ENCODE data around the gene CDAN1. TPM values are rescaled to one million over a fixed set of nuclear protein-coding genes. Genes with fewer than 3 reads are reported as not detected.

CDAN1 gene
- total RNA-seq, 1 donor from 2014 or later, result 36.8 TPM

DNA sequence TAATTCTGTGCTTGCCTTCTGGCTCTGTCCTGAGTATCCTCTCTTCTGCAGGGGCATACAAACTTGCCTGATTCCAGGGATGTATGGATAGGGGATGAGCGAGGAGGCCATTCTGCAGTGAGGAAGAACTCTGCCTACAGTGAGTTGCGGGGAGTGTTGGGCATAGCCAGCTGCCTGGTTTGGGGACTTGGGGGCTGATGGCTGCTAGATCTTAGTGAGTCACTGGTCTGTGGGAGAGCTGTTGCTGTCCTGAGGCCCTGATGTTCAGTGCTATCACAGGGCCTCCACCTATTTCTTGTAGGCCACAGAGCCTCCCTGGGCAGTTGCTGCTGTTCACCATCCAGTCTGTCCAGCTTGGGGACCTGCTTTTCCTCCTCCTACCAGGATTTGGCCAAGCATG lies 20.3 kb downstream of the CDAN1 start:
- Mint-ChIP-seq H3K36me3 (peaks cover 6% of the 10 kb centered on the region), H3K4me3 (no peak overlapping the region), H3K9me3 (no peaks in the 10 kb centered on the region), H3K27me3 (ENCODE audit: low read depth) (no peaks in the 10 kb centered on the region), H3K4me1 (no peaks in the 10 kb centered on the region), H3K27ac (no peak overlapping the region)
- TF ChIP-seq, protein P1, sequence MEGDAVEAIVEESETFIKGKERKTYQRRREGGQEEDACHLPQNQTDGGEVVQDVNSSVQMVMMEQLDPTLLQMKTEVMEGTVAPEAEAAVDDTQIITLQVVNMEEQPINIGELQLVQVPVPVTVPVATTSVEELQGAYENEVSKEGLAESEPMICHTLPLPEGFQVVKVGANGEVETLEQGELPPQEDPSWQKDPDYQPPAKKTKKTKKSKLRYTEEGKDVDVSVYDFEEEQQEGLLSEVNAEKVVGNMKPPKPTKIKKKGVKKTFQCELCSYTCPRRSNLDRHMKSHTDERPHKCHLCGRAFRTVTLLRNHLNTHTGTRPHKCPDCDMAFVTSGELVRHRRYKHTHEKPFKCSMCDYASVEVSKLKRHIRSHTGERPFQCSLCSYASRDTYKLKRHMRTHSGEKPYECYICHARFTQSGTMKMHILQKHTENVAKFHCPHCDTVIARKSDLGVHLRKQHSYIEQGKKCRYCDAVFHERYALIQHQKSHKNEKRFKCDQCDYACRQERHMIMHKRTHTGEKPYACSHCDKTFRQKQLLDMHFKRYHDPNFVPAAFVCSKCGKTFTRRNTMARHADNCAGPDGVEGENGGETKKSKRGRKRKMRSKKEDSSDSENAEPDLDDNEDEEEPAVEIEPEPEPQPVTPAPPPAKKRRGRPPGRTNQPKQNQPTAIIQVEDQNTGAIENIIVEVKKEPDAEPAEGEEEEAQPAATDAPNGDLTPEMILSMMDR (IDR thresholded peaks at IDR 0.05; ENCODE audit: unreplicated experiment), result no peak
- DNase-seq (ENCODE audit: low spot score in 2 of 2, unreplicated experiment in 2 of 2), result no peak

DNA sequence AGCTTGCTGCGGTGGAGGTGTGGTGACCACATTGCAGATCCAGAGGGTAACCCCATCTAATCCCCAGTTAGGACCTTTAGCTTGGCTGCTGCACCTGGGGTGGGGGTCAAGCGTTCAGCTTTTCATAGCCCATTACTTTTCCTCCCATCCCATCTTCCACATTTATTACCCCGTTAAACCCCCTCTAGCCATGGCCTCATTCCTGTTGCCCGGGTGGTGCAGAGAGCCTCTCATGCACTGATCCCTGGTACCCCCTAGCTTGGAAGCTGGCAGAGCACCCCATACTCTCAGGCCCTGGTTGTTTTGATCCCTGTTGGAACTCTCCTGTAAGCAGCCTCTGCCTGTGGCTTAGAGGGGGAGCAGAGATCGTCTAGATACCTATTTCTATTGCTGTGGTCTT lies 20.8 kb downstream of the CDAN1 start:
- Mint-ChIP-seq H3K9me3 (no peaks in the 10 kb centered on the region), H3K27me3 (ENCODE audit: low read depth) (no peaks in the 10 kb centered on the region), H3K4me1 (no peaks in the 10 kb centered on the region), H3K27ac (no peak overlapping the region), H3K36me3 (peaks cover 6% of the 10 kb centered on the region), H3K4me3 (no peak overlapping the region)
- TF ChIP-seq, protein P1 (IDR thresholded peaks at IDR 0.05; ENCODE audit: unreplicated experiment), result no peak
- no peak for DNase-seq (ENCODE audit: low spot score in 2 of 2, unreplicated experiment in 2 of 2)

DNA sequence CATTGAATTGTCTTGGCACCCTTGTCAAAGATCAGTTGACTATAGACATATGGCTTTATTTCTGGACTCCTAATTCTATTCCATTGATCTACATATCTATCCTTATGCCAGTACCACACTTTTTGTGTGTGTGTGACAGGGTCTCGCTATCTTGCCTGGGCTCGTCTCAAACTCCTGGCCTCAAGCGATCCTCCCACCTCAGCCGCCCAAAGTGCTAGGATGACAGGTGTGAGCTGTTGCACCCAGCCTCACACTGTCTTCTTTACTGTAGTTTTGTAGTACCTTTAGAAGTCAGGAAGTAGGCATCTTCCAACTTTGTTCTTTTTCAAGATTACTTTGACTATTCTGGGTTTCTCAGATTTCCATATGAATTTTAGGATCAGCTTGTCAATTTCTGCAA lies 24.3 kb downstream of the CDAN1 start:
- no peaks in the 10 kb centered on the region for H3K9me3 Mint-ChIP-seq
- H3K27me3 Mint-ChIP-seq (ENCODE audit: low read depth), result no peaks in the 10 kb centered on the region
- no peak overlapping the region for H3K27ac Mint-ChIP-seq
- no peak overlapping the region for H3K4me3 Mint-ChIP-seq
- TF ChIP-seq, protein P1 (IDR thresholded peaks at IDR 0.05; ENCODE audit: unreplicated experiment), result no peak
- no peaks in the 10 kb centered on the region for H3K4me1 Mint-ChIP-seq
- no peaks in the 10 kb centered on the region for H3K36me3 Mint-ChIP-seq
- no peak for DNase-seq (ENCODE audit: low spot score in 2 of 2, unreplicated experiment in 2 of 2)

DNA sequence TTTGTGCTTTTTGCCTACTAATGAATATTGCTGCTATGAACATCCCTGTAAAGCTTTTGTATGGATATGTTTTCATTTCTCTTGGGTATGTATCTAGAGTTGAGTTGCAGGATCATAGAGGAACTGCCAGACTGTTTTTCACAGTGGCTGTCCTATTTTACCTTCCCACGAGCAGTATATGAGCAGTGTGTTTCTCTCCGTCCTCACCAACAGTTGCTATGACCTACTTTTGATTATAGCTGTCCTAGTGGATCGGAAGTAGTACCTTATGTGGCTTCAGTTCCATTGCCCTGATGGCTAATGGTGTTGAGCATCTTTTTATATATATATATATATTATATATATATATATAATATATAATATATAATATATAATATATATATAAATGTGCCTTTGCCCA lies 25.2 kb downstream of the CDAN1 start:
- no peaks in the 10 kb centered on the region for H3K9me3 Mint-ChIP-seq
- H3K27me3 Mint-ChIP-seq (ENCODE audit: low read depth), result no peaks in the 10 kb centered on the region
- TF ChIP-seq, protein P1 (IDR thresholded peaks at IDR 0.05; ENCODE audit: unreplicated experiment), result no peak
- H3K4me1 Mint-ChIP-seq, result no peaks in the 10 kb centered on the region
- no peak for DNase-seq (ENCODE audit: low spot score in 2 of 2, unreplicated experiment in 2 of 2)
- H3K36me3 Mint-ChIP-seq, result no peaks in the 10 kb centered on the region
- no peak overlapping the region for H3K4me3 Mint-ChIP-seq
- H3K27ac Mint-ChIP-seq, result no peak overlapping the region

DNA sequence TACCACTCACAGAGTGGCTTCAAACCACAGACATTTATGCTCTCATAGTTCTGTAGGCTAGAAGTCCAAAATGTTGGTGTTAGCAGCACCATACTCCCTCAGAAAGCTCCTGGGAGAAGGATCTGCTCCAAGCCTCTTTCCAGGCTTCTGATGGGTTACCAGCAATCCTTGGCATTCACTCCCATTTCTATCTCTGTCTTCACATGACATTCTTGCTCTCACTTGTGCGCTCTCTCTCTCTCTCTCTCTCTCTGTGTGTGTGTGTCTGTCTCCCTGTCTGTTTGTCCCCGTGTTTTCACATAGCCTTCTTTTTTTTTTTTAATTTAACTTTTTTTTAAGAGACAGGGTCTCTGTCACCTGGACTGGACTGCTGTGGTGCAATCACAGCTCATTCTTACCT lies 26.3 kb downstream of the CDAN1 start:
- Mint-ChIP-seq H3K4me3 (no peak overlapping the region), H3K4me1 (no peaks in the 10 kb centered on the region), H3K9me3 (no peaks in the 10 kb centered on the region), H3K27me3 (ENCODE audit: low read depth) (no peaks in the 10 kb centered on the region), H3K36me3 (no peaks in the 10 kb centered on the region), H3K27ac (no peak overlapping the region)
- TF ChIP-seq, protein P1 (IDR thresholded peaks at IDR 0.05; ENCODE audit: unreplicated experiment), result no peak
- no peak for DNase-seq (ENCODE audit: low spot score in 2 of 2, unreplicated experiment in 2 of 2)

DNA sequence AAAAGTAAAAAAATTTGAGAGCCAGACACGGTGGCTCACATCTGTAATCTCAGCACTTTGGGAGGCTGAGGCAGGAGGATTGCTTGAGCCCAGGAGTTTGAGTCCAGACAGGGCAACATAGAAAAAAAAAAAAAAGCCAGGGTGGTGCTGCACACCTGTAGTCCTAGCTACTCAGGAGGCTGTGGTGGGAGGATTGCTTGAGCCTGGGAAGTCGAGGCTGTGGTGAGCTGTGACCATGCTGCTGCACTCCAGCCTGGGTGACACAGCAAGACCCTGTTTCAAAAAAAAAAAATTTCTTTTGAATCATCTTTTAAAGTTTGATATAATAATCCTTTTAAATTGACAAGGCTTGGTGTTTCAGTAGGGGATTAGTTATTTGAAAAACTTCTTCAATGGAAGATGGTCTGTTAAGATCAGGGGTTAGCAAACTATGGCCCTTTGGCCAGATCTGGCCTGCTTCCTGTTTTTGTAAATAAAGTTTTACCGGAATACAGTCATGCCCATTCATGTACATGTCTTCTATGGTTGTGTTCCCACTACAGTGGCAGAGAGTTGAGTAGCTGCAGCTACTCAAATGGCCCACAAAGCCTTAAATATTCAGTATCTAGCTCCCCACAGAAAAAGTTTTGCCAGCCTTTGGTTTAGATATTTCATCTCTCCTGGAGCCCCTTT lies 28.9 kb downstream of the CDAN1 start:
- no peaks in the 10 kb centered on the region for H3K9me3 Mint-ChIP-seq
- no peak overlapping the region for H3K4me3 Mint-ChIP-seq
- H3K4me1 Mint-ChIP-seq, result no peaks in the 10 kb centered on the region
- no peak for DNase-seq (ENCODE audit: low spot score in 2 of 2, unreplicated experiment in 2 of 2)
- no peaks in the 10 kb centered on the region for H3K36me3 Mint-ChIP-seq
- H3K27me3 Mint-ChIP-seq (ENCODE audit: low read depth), result no peaks in the 10 kb centered on the region
- H3K27ac Mint-ChIP-seq, result no peak overlapping the region
- TF ChIP-seq, protein P1 (IDR thresholded peaks at IDR 0.05; ENCODE audit: unreplicated experiment), result no peak
